Breast epithelium (tissue), 3 donors: ENCODE measurements around the gene ATG7.

ENCODE experiments used
- CTCF ChIP-seq, 3 donors: fragments of 450-650 bp; IDR thresholded peaks; one replicate each; pipeline ENCODE4 v1.5.1; 2016 to 2017; ENCODE audit warnings: antibody characterized with exemption in 3 of 3, mild to moderate bottlenecking in 3 of 3, moderate library complexity in 3 of 3
- POLR2A ChIP-seq: fragments of 450-650 bp; IDR thresholded peaks from one replicate; pipeline ENCODE4 v1.6.1; 2016; ENCODE audit warnings: antibody characterized with exemption, mild to moderate bottlenecking, moderate library complexity
- POLR2AphosphoS5 ChIP-seq, 3 donors: sonication (generic); formaldehyde crosslinking; IDR thresholded peaks; one replicate each; pipeline ENCODE4 v1.6.1; 2017; ENCODE audit warnings: antibody characterized with exemption in 3 of 3

DNA sequence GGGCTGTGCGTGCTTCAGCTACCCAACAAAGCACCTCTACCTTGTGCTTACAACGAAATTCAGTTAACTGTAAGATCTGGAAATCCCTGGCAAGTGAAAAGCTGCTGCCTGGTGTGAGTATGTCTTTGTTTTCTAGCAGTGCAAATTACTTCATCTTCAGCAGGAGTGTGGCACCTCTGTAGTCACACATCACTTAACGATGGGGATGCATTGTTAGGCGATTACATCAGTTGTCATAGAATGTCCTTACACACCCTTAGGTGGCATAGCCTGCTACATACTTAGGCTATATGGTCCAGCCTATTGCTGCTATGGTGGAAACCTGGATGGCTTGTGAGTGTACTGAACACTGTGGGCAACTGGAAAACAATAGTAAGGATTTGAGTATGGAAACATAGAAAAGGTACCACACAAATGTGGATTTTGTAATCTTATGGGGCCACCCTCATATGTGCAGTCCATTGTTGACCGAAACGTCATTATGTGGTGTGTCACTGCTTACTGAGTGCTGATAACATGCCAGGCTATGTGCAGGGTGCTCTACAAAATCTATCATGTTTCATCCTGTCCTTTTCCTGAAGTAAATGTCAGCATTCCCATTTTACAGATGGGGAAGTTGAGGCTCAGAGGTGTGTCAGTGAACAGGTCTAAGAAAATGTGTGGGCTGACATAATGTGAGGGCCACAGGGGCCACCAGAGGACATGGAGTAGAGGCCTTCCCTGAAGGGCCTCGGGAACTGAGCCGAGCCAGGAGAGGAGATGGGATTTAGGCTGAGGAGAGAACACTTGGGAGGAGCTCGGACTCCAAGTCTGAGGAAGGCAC is 198.0 kb downstream of the ATG7 start:
- TF ChIP-seq POLR2A = no peak
- no peak for TF ChIP-seq POLR2AphosphoS5 (IDR thresholded peaks at IDR 0.05)
- TF ChIP-seq CTCF (IDR thresholded peaks at IDR 0.05) = no peak
